ENCODE measurements around the gene SOCS2. TPM values are rescaled to one million over a fixed set of nuclear protein-coding genes. Genes with fewer than 3 reads are reported as not detected.

SOCS2 gene, protein sequence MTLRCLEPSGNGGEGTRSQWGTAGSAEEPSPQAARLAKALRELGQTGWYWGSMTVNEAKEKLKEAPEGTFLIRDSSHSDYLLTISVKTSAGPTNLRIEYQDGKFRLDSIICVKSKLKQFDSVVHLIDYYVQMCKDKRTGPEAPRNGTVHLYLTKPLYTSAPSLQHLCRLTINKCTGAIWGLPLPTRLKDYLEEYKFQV
- total RNA-seq (2022; extraction: Qiagen RNA extraction; ENCODE audit: low read depth) = 23.1 to 32.3 TPM (median 27.1 TPM) in 5 replicates

DNA sequence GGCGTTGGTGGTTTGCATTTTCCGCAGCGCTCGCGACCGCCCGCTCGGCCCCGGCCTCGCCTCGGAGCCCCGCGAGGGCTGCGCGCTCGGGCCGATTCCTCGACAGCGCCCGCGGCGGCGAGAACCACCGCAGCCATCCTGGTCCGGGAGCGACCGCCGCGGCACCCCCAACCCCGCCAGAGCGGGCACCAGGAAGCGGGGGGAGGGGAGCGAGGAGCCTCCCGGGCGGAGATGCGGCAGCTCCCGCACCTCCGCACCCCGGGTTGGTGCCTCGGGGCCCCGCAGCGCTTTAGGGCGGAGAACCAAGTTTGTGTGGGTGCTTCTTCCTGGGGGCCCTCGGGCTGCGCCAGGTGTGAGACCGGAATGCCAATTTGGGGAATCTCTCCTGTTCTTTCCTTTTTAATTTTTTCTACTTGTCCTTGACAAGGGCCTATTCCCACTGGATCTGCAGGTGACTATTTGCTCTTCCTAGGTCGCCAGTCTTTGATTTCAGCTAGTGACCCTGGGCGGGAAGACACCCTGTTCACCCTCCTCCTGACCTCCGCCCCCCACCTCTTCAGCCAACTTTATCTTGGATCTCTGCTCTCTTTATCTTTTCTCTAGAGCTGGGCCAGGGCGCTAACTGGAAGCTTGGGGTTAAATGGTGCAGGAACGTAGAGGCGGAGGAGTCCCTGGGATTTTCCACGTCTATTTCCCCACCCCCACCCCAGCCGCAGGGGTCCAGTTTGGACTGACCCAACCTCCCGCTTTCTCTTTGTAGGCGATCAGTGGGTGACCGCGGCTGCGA is at the start of gene SOCS2:
Gene SOCS2, plus strand, starts transcription at position 751 of the 787 bp plus-strand sequence. CDS start 223 bp downstream, outside the sequence.

Other genes with a start within 250 kb of the SOCS2 start
- 27.5 to 42.1 TPM (median 35.5 TPM) in 5 replicates for gene NUDT4, start 194.8 kb upstream of the SOCS2 start, total RNA-seq (2022; extraction: Qiagen RNA extraction; ENCODE audit: low read depth)
- gene UBE2N, start 130.7 kb upstream of the SOCS2 start, total RNA-seq (2022; extraction: Qiagen RNA extraction; ENCODE audit: low read depth) = 158 to 184 TPM (median 176 TPM) in 5 replicates
- 49.5 to 59.2 TPM (median 56.0 TPM) in 5 replicates for gene MRPL42, start 105.2 kb upstream of the SOCS2 start, total RNA-seq (2022; extraction: Qiagen RNA extraction; ENCODE audit: low read depth)
- 9.6 to 15.8 TPM (median 10.9 TPM) in 5 replicates for gene CRADD, start 104.7 kb downstream of the SOCS2 start, total RNA-seq (2022; extraction: Qiagen RNA extraction; ENCODE audit: low read depth)

Measured in A549 treated with DMSO at 1 μM for 4 hours (cell line).